Measurements from ENCODE around the gene UGT1A10. TPM values are rescaled to one million over a fixed set of nuclear protein-coding genes. Genes with fewer than 3 reads are reported as not detected.

The UGT1A10 gene
- total and polyA plus RNA-seq, 2 of the 13 experiments (the other 11 are each of a cell fraction or from before 2014, with no cell fraction given), result not detected

DNA sequence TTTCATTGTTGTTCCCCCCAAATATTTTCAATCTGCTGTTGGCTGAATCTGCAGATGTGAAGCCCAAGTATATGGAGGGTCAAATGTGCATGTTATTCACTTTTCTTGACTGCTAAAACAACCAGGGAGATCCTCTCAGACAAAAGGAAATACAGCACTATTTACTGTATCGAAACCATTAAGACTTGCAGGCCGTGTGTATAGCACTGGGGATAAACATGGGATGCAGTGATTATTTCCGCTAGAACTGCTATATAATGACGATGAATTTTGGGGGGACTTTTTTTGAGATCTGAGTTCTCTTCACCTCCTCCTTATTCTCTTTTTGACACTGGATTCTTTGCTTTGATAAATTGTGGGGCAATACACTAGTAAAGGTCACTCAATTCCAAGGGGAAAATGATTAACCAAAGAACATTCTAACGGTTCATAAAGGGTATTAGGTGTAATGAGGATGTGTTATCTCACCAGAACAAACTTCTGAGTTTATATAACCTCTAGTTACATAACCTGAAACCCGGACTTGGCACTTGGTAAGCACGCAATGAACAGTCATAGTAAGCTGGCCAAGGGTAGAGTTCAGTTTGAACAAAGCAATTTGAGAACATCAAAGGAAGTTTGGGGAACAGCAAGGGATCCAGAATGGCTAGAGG, 120.3 kb downstream of the UGT1A10 start (continued):
- TF ChIP-seq, protein P1, sequence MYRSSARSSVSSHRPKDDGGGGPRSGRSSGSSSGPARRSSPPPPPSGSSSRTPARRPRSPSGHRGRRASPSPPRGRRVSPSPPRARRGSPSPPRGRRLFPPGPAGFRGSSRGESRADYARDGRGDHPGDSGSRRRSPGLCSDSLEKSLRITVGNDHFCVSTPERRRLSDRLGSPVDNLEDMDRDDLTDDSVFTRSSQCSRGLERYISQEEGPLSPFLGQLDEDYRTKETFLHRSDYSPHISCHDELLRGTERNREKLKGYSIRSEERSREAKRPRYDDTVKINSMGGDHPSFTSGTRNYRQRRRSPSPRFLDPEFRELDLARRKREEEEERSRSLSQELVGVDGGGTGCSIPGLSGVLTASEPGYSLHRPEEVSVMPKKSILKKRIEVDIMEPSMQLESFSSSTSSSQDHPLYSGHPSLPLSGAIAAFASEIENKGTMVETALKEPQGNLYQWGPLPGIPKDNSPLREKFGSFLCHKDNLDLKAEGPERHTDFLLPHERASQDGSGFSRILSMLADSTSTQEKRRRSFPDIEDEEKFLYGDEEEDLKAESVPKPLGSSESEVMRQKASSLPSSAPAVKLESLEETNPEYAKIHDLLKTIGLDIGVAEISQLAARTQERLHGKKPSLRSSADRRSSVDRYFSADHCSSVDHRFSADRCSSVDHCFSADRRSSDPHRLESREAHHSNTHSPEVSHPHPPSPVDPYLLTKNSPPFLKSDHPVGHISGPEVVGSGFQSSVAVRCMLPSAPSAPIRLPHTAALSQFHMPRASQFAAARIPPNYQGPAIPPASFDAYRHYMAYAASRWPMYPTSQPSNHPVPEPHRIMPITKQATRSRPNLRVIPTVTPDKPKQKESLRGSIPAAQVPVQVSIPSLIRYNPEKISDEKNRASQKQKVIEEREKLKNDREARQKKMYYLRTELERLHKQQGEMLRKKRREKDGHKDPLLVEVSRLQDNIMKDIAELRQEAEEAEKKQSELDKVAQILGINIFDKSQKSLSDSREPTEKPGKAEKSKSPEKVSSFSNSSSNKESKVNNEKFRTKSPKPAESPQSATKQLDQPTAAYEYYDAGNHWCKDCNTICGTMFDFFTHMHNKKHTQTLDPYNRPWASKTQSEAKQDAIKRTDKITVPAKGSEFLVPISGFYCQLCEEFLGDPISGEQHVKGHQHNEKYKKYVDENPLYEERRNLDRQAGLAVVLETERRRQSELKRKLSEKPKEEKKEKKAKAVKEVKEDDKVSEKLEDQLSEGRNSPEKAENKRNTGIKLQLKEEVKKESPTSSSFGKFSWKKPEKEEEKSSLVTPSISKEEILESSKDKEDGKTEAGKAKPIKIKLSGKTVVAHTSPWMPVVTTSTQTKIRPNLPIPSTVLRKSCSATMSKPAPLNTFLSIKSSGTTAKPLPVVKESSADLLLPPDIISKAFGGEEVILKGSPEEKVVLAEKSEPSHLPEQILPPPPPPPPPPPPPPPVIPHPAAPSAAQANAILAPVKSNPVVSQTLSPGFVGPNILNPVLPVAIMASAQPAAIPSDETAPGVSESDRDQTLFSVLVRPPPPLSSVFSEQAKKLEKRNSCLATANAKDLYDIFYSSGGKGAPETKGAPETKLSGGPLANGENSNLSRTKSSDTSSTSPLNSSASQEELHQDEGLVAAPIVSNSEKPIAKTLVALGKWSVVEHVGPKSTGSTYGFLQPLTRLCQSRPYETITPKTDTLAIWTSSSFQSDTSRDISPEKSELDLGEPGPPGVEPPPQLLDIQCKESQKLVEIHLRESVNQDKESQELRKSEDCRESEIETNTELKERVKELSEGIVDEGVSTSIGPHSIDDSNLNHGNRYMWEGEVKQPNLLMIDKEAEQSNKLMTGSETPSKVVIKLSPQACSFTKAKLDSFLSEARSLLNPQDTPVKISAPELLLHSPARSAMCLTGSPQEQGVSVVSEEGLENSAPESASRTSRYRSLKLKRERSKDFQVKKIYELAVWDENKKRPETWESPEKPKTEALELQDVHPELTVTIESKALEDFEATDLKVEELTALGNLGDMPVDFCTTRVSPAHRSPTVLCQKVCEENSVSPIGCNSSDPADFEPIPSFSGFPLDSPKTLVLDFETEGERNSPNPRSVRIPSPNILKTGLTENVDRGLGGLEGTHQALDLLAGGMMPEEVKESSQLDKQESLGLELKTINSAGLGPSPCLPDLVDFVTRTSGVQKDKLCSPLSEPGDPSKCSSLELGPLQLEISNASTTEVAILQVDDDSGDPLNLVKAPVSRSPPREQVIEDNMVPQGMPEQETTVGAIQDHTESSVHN (CRISPR knock-in tag; IDR thresholded peaks at IDR 0.05), result no peak
- TF ChIP-seq POLR2AphosphoS5 (IDR thresholded peaks at IDR 0.05; ENCODE audit: low read depth, low read length) (no peak), ATM (IDR thresholded peaks at IDR 0.05; ENCODE audit: borderline replicate concordance) (peak; percentile 87; the same call in 1 of the 2 replicates), HNF4A (CRISPR knock-in tag; IDR thresholded peaks at IDR 0.05) (peak; percentile 95), SYNCRIP (IDR thresholded peaks at IDR 0.05; ENCODE audit: insufficient read depth, low read depth, low read length) (no peak), JUNB (CRISPR knock-in tag; IDR thresholded peaks at IDR 0.05; ENCODE audit: borderline replicate concordance) (peak; percentile 90), MBD4 (IDR thresholded peaks at IDR 0.05; ENCODE audit: borderline replicate concordance, low read length) (peak; percentile 99), HNF4G (IDR thresholded peaks at IDR 0.05; ENCODE audit: borderline replicate concordance, low read depth, low read length) (peak; percentile 97), HNF4G (CRISPR knock-in tag; IDR thresholded peaks at IDR 0.05; ENCODE audit: borderline replicate concordance, low read depth) (peak; percentile 92), STAT5B (CRISPR knock-in tag; IDR thresholded peaks at IDR 0.05) (peak; percentile 32; the same call in 1 of the 2 replicates), CEBPZ (IDR thresholded peaks at IDR 0.05; ENCODE audit: low read length) (no peak), SNAPC4 (CRISPR knock-in tag; IDR thresholded peaks at IDR 0.05) (no peak)
